Pancreas (tissue), 10 donors: ENCODE data around the gene RNASE8. TPM values are rescaled to one million over a fixed set of nuclear protein-coding genes. Genes with fewer than 3 reads are reported as not detected.
A peak's percentile ranks its signal among the peaks of the same experiment; 100 is the strongest.

Experiments
- ATAC-seq, 4 donors: fragments of 200-7000 bp; cut with Tn5 transposase; one replicate each; pipeline versions ENCODE4 v1.8.0 to v1.9.1; 2020; ENCODE audit warnings: mild to moderate bottlenecking in 4 of 4, moderate library complexity in 4 of 4
- DNase-seq, 6 donors: peaks; one replicate each; pipeline ENCODE4 v3.0.0-alpha.2; 2020
- FAIRE-seq: peaks from 2 replicates; lab custom pipeline; 2012; peaks lifted over from hg19 to GRCh38; lab: Jason Lieb, UNC
- H3K27ac ChIP-seq, 4 donors: fragments of 200-600 bp; sonication (generic); 1 replicate in 3 of 4; 2 replicates in 1 of 4; pipeline versions ENCODE4 v1.5.0 to v1.8.0; 2020
- H3K27me3 ChIP-seq, 4 donors: fragments of 200-600 bp; one replicate each; pipeline ENCODE4 v1.8.0; 2021
- H3K36me3 ChIP-seq, 3 donors: fragments of 200-600 bp; sonication (generic) in 1 of 3; one replicate each; pipeline versions ENCODE4 v1.5.0 to v1.8.0; 2020 to 2021
- H3K4me1 ChIP-seq, 3 donors: fragments of 200-600 bp; one replicate each; pipeline ENCODE4 v1.8.0; 2021
- H3K4me3 ChIP-seq, 4 donors: fragments of 200-600 bp; sonication (generic) in 2 of 4; one replicate each; pipeline versions ENCODE4 v1.5.0 to v1.8.0; 2020 to 2021
- H3K9me3 ChIP-seq, 4 donors: fragments of 200-600 bp; one replicate each; pipeline ENCODE4 v1.8.0; 2021
- WGBS, 2 donors: extraction: QIAGEN DNeasy Blood & Tissue Kit; methylation state at CpG; one replicate each; pipeline ENCODE4 v1.1.7; 2013; 5-methylcytosine and 5-hydroxymethylcytosine counted together
- intact Hi-C, 3 donors: fragments of 100-400 bp; cut with DNase I; formaldehyde crosslinking; loops; one replicate each; pipeline versions ENCODE4 v1.11.1 to v1.14.2; 2022
- polyA plus RNA-seq, 2 donors: library from polyadenylated mRNA; stranded (reverse); fragments of 200-250 nt; gene quantifications; one replicate each; pipeline ENCODE4 v1.2.3, GENCODE V29; 2013
- total RNA-seq, 6 donors: library from RNA; stranded (reverse); fragmentation: NEBNext Ultra II Directional in 4 of 6; extraction: Animal tissue kit (Norgen Biotek cat#: 25700) in 4 of 6; gene quantifications; one replicate each; pipeline versions ENCODE4 v1.2.1 to v1.2.4, GENCODE V29; 2021 to 2023
- TF ChIP-seq, protein P1 (sequence below), 4 donors: fragments of 200-600 bp; sonication (generic) in 3 of 4; IDR thresholded peaks; one replicate each; pipeline versions ENCODE4 v1.5.0 to v1.8.0; 2021; ENCODE audit warnings: antibody characterized with exemption in 4 of 4
- donor health status: healthy with polysubstance abuse.
- donor health status: DM: no; HTN: no; CAD: no; lungs with moderate emphysema.
- donor health status: DM: no; HTN: no; CAD: no.
- donor health status: control.
- donor health status: control.
- donor health status: Bipolar disorder and iron deficiency.
- donor health status: DM: yes; HTN: yes; CAD: no.
- donor health status: DM: no; HTN: no; CAD: no.
- donor health status: DM: no; HTN: no; CAD: no.
- donor health status: DM: yes; HTN: yes; CAD: no.

The RNASE8 gene
- total and polyA plus RNA-seq, 8 donors: not detected

DNA sequence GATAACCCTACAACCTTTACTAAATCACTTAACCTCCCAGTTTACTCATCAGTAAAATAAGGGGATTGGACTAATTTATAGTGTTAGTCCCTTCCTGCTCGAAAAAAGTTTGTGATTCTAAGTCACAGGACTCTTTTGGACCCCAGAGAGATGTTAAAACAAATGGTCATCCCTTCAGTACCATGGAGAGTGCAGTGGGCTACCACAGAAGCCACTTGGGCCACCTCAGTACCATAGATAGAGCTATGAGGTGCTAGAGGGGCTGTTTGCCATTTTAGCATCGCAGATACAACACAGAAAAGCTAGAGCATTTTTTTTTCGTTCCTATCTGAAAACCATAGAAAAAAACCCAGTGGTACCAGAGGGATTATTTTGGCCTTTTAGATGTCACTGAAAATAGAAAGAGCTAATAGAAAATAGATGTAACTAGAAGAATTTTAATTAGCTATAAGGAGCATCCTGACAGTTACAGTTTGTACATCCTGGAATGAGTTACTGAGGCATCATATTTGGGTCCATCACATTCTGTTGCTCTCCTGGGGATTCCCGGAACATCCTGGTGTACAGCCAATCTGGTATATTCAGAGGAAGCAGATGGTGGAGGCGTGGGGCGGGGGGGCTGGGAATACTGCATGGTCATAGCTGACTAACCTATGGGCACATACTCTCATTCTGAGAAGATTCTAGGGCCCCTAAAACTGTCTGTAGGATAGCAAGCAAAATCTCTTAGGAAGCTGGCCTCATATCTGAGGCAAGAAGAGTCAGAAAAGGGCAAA is 38.0 kb downstream of the RNASE8 start:
- H3K4me3 ChIP-seq: no peak overlapping the region
- FAIRE-seq (no peak), ATAC-seq (no peak), DNase-seq (no peak)
- peaks cover 0 to 17% (median 0%) of the 10 kb centered on the region in 3 donors for H3K36me3 ChIP-seq
- 68 to 70% methylated on average over 6 of the region's 6 CpGs for WGBS, 2 donors
- H3K27me3 ChIP-seq: no peaks in the 10 kb centered on the region
- H3K4me1 ChIP-seq: peaks cover 0 to 12% (median 12%) of the 10 kb centered on the region in 3 donors
- TF ChIP-seq, protein P1, sequence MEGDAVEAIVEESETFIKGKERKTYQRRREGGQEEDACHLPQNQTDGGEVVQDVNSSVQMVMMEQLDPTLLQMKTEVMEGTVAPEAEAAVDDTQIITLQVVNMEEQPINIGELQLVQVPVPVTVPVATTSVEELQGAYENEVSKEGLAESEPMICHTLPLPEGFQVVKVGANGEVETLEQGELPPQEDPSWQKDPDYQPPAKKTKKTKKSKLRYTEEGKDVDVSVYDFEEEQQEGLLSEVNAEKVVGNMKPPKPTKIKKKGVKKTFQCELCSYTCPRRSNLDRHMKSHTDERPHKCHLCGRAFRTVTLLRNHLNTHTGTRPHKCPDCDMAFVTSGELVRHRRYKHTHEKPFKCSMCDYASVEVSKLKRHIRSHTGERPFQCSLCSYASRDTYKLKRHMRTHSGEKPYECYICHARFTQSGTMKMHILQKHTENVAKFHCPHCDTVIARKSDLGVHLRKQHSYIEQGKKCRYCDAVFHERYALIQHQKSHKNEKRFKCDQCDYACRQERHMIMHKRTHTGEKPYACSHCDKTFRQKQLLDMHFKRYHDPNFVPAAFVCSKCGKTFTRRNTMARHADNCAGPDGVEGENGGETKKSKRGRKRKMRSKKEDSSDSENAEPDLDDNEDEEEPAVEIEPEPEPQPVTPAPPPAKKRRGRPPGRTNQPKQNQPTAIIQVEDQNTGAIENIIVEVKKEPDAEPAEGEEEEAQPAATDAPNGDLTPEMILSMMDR (IDR thresholded peaks at IDR 0.05): no peak
- intact Hi-C loops: no loop called here
- H3K27ac ChIP-seq: no peak overlapping the region
- no peaks in the 10 kb centered on the region for H3K9me3 ChIP-seq

DNA sequence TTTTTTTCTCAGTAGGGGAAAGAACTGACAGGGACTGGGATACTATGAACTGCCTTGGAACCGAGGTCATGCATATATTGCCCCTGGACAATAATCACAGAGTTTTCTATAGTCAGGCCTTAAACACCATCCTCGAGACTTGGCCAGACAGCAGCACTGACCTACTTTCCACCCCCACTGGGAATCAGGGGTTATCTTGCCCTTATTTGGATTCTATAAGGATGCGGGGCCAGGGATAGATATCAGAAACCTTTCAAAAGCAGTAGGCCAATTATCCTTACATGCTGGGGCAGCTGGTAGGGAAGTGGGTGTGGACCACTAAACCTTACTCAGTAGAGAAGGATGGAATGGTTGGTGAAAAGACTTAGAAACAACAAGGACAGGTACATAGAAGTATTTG is 38.8 kb downstream of the RNASE8 start:
- FAIRE-seq (no peak), DNase-seq (no peak), ATAC-seq (no peak)
- Histone ChIP-seq H3K36me3 (peaks cover 0 to 11% (median 0%) of the 10 kb centered on the region in 3 donors), H3K27ac (peak overlapping the region in 1 of 4 donors; percentile 84), H3K27me3 (no peaks in the 10 kb centered on the region), H3K4me1 (peaks cover 0 to 12% (median 12%) of the 10 kb centered on the region in 3 donors), H3K9me3 (no peaks in the 10 kb centered on the region), H3K4me3 (no peak overlapping the region)
- intact Hi-C loops: no loop called here
- TF ChIP-seq, protein P1 (IDR thresholded peaks at IDR 0.05): no peak
- 64 to 65% methylated on average over 3 of the region's 3 CpGs for WGBS, 2 donors

DNA sequence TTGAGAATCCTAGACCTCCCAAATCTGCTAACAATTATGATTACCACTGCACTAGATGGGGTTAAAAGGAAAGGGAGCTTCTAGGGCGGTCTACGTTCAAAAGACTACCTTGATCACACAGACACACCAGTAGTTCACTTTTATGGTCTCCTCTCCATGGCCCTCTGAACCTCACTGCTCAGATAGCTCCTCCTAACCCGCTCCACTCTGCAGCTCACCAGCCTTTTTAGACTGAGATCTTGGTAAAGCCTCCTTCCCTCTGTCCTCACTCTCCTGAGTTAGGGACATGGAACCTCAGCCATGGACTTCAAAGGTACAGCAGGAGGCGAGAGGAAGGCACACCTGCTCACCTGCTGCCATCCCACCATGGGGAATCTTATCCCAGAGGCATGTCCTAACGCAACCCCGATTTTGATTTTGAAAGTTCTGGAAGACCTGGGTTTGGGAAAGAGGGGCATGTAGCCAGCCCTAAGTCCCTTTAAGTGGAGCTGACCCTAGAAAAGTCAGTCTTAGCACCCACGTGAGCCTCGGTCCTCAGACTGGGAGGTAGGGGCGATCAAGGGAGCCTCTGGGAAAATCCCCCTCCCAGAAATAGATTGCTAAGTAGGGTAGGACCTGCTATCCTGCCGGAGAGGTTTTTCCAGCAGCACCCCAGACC is 39.5 kb downstream of the RNASE8 start:
- peaks cover 0 to 7% (median 0%) of the 10 kb centered on the region in 3 donors for H3K36me3 ChIP-seq
- peak overlapping the region in 2 of 4 donors; percentile 53 to 59 for H3K4me3 ChIP-seq
- peak overlapping the region; percentile 61 to 84 (median 79) for H3K27ac ChIP-seq
- no peaks in the 10 kb centered on the region for H3K27me3 ChIP-seq
- FAIRE-seq (no peak), DNase-seq (no peak), ATAC-seq (peak; percentile 0 to 25 (median 4))
- H3K9me3 ChIP-seq: no peaks in the 10 kb centered on the region
- peaks cover 0 to 12% (median 12%) of the 10 kb centered on the region in 3 donors for H3K4me1 ChIP-seq
- TF ChIP-seq, protein P1 (IDR thresholded peaks at IDR 0.05): no peak
- intact Hi-C loops: no loop called here
- WGBS, 2 donors: 23 to 25% methylated on average over 10 of the region's 10 CpGs

DNA sequence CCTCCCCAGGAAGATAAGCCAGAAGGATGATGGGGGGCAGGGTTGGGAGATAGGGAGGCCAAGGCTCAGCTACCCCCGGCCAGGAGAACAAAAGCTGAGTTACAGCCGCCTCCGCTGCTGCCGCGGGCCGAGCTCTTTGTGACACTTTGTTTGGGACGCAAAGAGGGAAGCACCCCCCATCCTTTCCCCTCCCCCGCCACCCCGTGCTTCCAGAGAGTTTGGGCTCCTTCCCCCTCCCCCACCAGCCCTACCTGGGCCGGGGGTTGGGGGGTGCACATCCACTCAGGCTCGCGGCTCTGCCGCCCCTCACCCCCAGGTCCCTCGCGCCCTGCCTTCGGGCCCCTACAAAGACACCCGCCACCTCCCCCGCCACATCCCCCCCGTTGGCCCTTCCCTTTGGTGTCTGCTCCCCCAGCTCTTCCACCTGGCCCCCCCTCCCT is 40.0 kb downstream of the RNASE8 start:
- WGBS, 2 donors: 0 to 5% methylated on average over 7 to 19 of the region's 19 CpGs
- ATAC-seq (peak; percentile 22 to 50 (median 30)), DNase-seq (peak in 3 of 6 donors; percentile 36 to 67 (median 56)), FAIRE-seq (no peak)
- intact Hi-C loops: no loop called here
- Histone ChIP-seq H3K36me3 (peaks cover 0 to 4% (median 0%) of the 10 kb centered on the region in 3 donors), H3K9me3 (no peaks in the 10 kb centered on the region), H3K27ac (peak overlapping the region; percentile 61 to 84 (median 79)), H3K4me3 (peak overlapping the region in 3 of 4 donors; percentile 23 to 59 (median 53)), H3K27me3 (no peaks in the 10 kb centered on the region), H3K4me1 (peaks cover 0 to 12% (median 11%) of the 10 kb centered on the region in 3 donors)
- TF ChIP-seq, protein P1 (IDR thresholded peaks at IDR 0.05): no peak
